IPS-15b (cell line): ENCODE data around the gene RPUSD4.

Experiments used
- H3K27me3 ChIP-seq: one replicate; pipeline ENCODE4 v1.6.1; 2013; ENCODE audit warnings: low read length; ENCODE audit not compliant: control insufficient read depth, insufficient read depth
- H3K36me3 ChIP-seq: one replicate; pipeline ENCODE4 v1.6.1; 2013; ENCODE audit warnings: low read length; ENCODE audit not compliant: control insufficient read depth, insufficient read depth
- H3K4me1 ChIP-seq: one replicate; pipeline ENCODE4 v1.6.1; 2013; ENCODE audit warnings: mild to moderate bottlenecking, low read length; ENCODE audit not compliant: control insufficient read depth, insufficient read depth
- H3K4me3 ChIP-seq: one replicate; pipeline ENCODE4 v1.5.1; 2013; ENCODE audit warnings: low read depth, low read length
- H3K9ac ChIP-seq: one replicate; pipeline ENCODE4 v1.6.1; 2013; ENCODE audit warnings: low read depth, mild to moderate bottlenecking, low read length
- H3K9me3 ChIP-seq: one replicate; pipeline ENCODE4 v1.6.1; 2013; ENCODE audit warnings: mild to moderate bottlenecking, low read length; ENCODE audit not compliant: control insufficient read depth, insufficient read depth

The RPUSD4 gene

GRCh38 chr11:126207896-126208295 lies 3.6 kb downstream of the RPUSD4 start:
- H3K9ac ChIP-seq: no peak overlapping the region
- peaks cover 24% of the 10 kb centered on the region for H3K36me3 ChIP-seq
- no peaks in the 10 kb centered on the region for H3K9me3 ChIP-seq
- H3K27me3 ChIP-seq: no peaks in the 10 kb centered on the region
- H3K4me3 ChIP-seq: no peak overlapping the region
- H3K4me1 ChIP-seq: no peaks in the 10 kb centered on the region

GRCh38 chr11:126205359-126205758 lies 6.1 kb downstream of the RPUSD4 start:
- no peaks in the 10 kb centered on the region for H3K4me1 ChIP-seq
- peaks cover 42% of the 10 kb centered on the region for H3K36me3 ChIP-seq
- no peaks in the 10 kb centered on the region for H3K9me3 ChIP-seq
- H3K4me3 ChIP-seq: no peak overlapping the region
- no peak overlapping the region for H3K9ac ChIP-seq
- H3K27me3 ChIP-seq: no peaks in the 10 kb centered on the region

- Histone ChIP-seq H3K4me1 (no peaks in the 10 kb centered on the region), H3K9ac (no peak overlapping the region), H3K36me3 (peaks cover 41% of the 10 kb centered on the region), H3K27me3 (no peaks in the 10 kb centered on the region), H3K4me3 (no peak overlapping the region), H3K9me3 (no peaks in the 10 kb centered on the region)
Measured at GRCh38 chr11:126202646-126203359, 8.6 kb downstream of the RPUSD4 start.

- Histone ChIP-seq H3K27me3 (no peaks in the 10 kb centered on the region), H3K4me3 (no peak overlapping the region), H3K36me3 (peaks cover 38% of the 10 kb centered on the region), H3K4me1 (no peaks in the 10 kb centered on the region), H3K9me3 (no peaks in the 10 kb centered on the region), H3K9ac (no peak overlapping the region)
Measured at GRCh38 chr11:126198648-126199047, 12.8 kb downstream of the RPUSD4 start.

- Histone ChIP-seq H3K4me1 (no peaks in the 10 kb centered on the region), H3K27me3 (no peaks in the 10 kb centered on the region), H3K9me3 (no peaks in the 10 kb centered on the region), H3K9ac (no peak overlapping the region), H3K36me3 (peaks cover 39% of the 10 kb centered on the region), H3K4me3 (no peak overlapping the region)
Measured at GRCh38 chr11:126197277-126197939, 14.0 kb downstream of the RPUSD4 start.

GRCh38 chr11:126195119-126195518 lies 16.3 kb downstream of the RPUSD4 start:
- H3K4me1 ChIP-seq: no peaks in the 10 kb centered on the region
- H3K27me3 ChIP-seq: no peaks in the 10 kb centered on the region
- no peak overlapping the region for H3K4me3 ChIP-seq
- peaks cover 30% of the 10 kb centered on the region for H3K36me3 ChIP-seq
- no peak overlapping the region for H3K9ac ChIP-seq
- no peaks in the 10 kb centered on the region for H3K9me3 ChIP-seq

- Histone ChIP-seq H3K9ac (no peak overlapping the region), H3K4me1 (no peaks in the 10 kb centered on the region), H3K27me3 (no peaks in the 10 kb centered on the region), H3K4me3 (no peak overlapping the region), H3K36me3 (peaks cover 30% of the 10 kb centered on the region), H3K9me3 (no peaks in the 10 kb centered on the region)
Measured at GRCh38 chr11:126194121-126194543, 17.3 kb downstream of the RPUSD4 start.

GRCh38 chr11:126193038-126193478 lies 18.4 kb downstream of the RPUSD4 start:
- no peaks in the 10 kb centered on the region for H3K27me3 ChIP-seq
- no peaks in the 10 kb centered on the region for H3K9me3 ChIP-seq
- no peak overlapping the region for H3K4me3 ChIP-seq
- H3K36me3 ChIP-seq: peaks cover 27% of the 10 kb centered on the region
- no peaks in the 10 kb centered on the region for H3K4me1 ChIP-seq
- peak overlapping the region; percentile 24 for H3K9ac ChIP-seq

- Histone ChIP-seq H3K4me3 (no peak overlapping the region), H3K27me3 (no peaks in the 10 kb centered on the region), H3K9ac (no peak overlapping the region), H3K9me3 (no peaks in the 10 kb centered on the region), H3K36me3 (peaks cover 23% of the 10 kb centered on the region), H3K4me1 (no peaks in the 10 kb centered on the region)
Measured at GRCh38 chr11:126192361-126192760, 19.1 kb downstream of the RPUSD4 start.

- H3K9ac ChIP-seq: no peak overlapping the region
- no peak overlapping the region for H3K4me3 ChIP-seq
- H3K4me1 ChIP-seq: no peaks in the 10 kb centered on the region
- H3K27me3 ChIP-seq: no peaks in the 10 kb centered on the region
- peaks cover 18% of the 10 kb centered on the region for H3K36me3 ChIP-seq
- no peaks in the 10 kb centered on the region for H3K9me3 ChIP-seq
Measured at GRCh38 chr11:126191379-126192073, 19.9 kb downstream of the RPUSD4 start.

GRCh38 chr11:126190792-126191191 lies 20.7 kb downstream of the RPUSD4 start:
- H3K27me3 ChIP-seq: no peaks in the 10 kb centered on the region
- peaks cover 18% of the 10 kb centered on the region for H3K36me3 ChIP-seq
- H3K9ac ChIP-seq: no peak overlapping the region
- no peaks in the 10 kb centered on the region for H3K4me1 ChIP-seq
- no peak overlapping the region for H3K4me3 ChIP-seq
- H3K9me3 ChIP-seq: no peaks in the 10 kb centered on the region
